GM12865 (cell line): ENCODE results near the gene VWF.

Source experiments
- DNase-seq: peaks from one replicate; pipeline ENCODE4 v3.0.0; 2010; ENCODE audit warnings: low read depth
- H3K4me3 ChIP-seq: 2 replicates; pipeline ENCODE4 v1.5.1; 2011; ENCODE audit warnings: mild to moderate bottlenecking, low read depth, low read length, control low read depth
- CTCF ChIP-seq: IDR thresholded peaks from 2 replicates; pipeline ENCODE4 v1.5.1; 2011; ENCODE audit warnings: low read length, control low read depth, low read depth, inconsistent platforms; ENCODE audit not compliant: insufficient read depth; ENCODE audit errors: missing control alignments

The VWF gene

GRCh38 chr12:5984873-5985272 lies 139.6 kb downstream of the VWF start:
- no peak overlapping the region for H3K4me3 ChIP-seq
- TF ChIP-seq CTCF = no peak
- no peak for DNase-seq

GRCh38 chr12:5982106-5982505 lies 142.4 kb downstream of the VWF start:
- H3K4me3 ChIP-seq = no peak overlapping the region
- no peak for TF ChIP-seq CTCF

GRCh38 chr12:5977556-5977955 lies 146.9 kb downstream of the VWF start:
- no peak overlapping the region for H3K4me3 ChIP-seq
- no peak for DNase-seq
- TF ChIP-seq CTCF = no peak

More at GRCh38 chr12:5982106-5982505, 142.4 kb downstream of the VWF start:
- DNase-seq = no peak

- TF ChIP-seq CTCF = no peak
- no peak overlapping the region for H3K4me3 ChIP-seq
- no peak for DNase-seq
These were observed 147.8 kb downstream of the VWF start for GRCh38 chr12:5976711-5977110.

GRCh38 chr12:5976196-5976595 lies 148.3 kb downstream of the VWF start:
- H3K4me3 ChIP-seq = no peak overlapping the region
- DNase-seq = no peak
- no peak for TF ChIP-seq CTCF

GRCh38 chr12:5973461-5974115 lies 150.9 kb downstream of the VWF start:
- no peak overlapping the region for H3K4me3 ChIP-seq
- no peak for TF ChIP-seq CTCF
- no peak for DNase-seq

- no peak overlapping the region for H3K4me3 ChIP-seq
- no peak for DNase-seq
- TF ChIP-seq CTCF = no peak
These were observed 152.1 kb downstream of the VWF start for GRCh38 chr12:5972387-5972786.
